ENCODE data around the gene ACRBP. TPM values are rescaled to one million over a fixed set of nuclear protein-coding genes. Genes with fewer than 3 reads are reported as not detected.

ACRBP gene
- total RNA-seq, 1 experiment from 2014 or later: 1.3 TPM

DNA sequence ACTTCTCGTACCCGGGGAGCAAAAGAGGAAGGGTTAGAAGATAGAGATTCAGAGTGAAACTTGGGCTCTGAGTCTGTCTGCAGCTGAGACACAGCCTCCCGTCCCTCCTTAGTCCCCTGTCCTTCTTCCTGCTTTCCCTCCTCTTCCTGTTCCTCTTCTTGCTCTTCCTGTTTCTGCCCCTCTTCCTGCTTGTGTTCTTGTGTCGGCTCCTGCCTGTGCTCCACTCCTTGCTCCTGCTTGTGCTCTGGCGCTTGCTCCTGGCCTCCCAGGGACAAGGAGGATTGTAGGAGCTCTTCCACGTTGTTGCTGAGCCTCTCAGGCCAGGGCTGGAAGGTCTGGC is 3.0 kb downstream of the ACRBP start:
- no peak overlapping the region for H2BK20ac ChIP-seq (ENCODE audit: low read depth, low read length, poor library complexity, severe bottlenecking)
- H3K14ac ChIP-seq (ENCODE audit: insufficient read depth, low read length): no peak overlapping the region
- H2BK5ac ChIP-seq (ENCODE audit: insufficient read length, low read length): no peak overlapping the region
- H3T11ph ChIP-seq (ENCODE audit: low read length): no peak overlapping the region
- peaks cover 50% of the 10 kb centered on the region for H3K27me3 Mint-ChIP-seq (ENCODE audit: low read depth)
- no peak overlapping the region for H2BK120ac ChIP-seq (ENCODE audit: low read depth, low read length, poor library complexity, severe bottlenecking)
- no peak overlapping the region for H4K91ac ChIP-seq (ENCODE audit: insufficient read length, low read depth, low read length)
- no peak overlapping the region for H2AK5ac ChIP-seq (ENCODE audit: insufficient read length, low read length)
- no peak for DNase-seq
- no peak overlapping the region for H3K9ac ChIP-seq (ENCODE audit: extremely low read depth, insufficient read length, low read length)
- no peak overlapping the region for H3K4ac ChIP-seq (ENCODE audit: low read depth, low read length)
- H3K36me3 Mint-ChIP-seq (ENCODE audit: insufficient read depth in 1 of 3, low read depth in 3 of 3): peaks cover 0 to 6% (median 6%) of the 10 kb centered on the region in 3 experiments; a peak in 5 of 7 replicates
- H3K9me3 Mint-ChIP-seq: no peaks in the 10 kb centered on the region
- no peak overlapping the region for H3K4me3 Mint-ChIP-seq
- H3K18ac ChIP-seq (ENCODE audit: insufficient read length, low read depth, low read length): no peak overlapping the region
- no peaks in the 10 kb centered on the region; the same call in 1 of the 2 replicates for H3K27me3 ChIP-seq (ENCODE audit: insufficient read depth, low read length)
- H3K4me1 Mint-ChIP-seq: peaks cover 14 to 21% of the 10 kb centered on the region in 2 experiments
- H2BK15ac ChIP-seq (ENCODE audit: low read depth, low read length): no peak overlapping the region
- TF ChIP-seq, protein P1, sequence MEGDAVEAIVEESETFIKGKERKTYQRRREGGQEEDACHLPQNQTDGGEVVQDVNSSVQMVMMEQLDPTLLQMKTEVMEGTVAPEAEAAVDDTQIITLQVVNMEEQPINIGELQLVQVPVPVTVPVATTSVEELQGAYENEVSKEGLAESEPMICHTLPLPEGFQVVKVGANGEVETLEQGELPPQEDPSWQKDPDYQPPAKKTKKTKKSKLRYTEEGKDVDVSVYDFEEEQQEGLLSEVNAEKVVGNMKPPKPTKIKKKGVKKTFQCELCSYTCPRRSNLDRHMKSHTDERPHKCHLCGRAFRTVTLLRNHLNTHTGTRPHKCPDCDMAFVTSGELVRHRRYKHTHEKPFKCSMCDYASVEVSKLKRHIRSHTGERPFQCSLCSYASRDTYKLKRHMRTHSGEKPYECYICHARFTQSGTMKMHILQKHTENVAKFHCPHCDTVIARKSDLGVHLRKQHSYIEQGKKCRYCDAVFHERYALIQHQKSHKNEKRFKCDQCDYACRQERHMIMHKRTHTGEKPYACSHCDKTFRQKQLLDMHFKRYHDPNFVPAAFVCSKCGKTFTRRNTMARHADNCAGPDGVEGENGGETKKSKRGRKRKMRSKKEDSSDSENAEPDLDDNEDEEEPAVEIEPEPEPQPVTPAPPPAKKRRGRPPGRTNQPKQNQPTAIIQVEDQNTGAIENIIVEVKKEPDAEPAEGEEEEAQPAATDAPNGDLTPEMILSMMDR (conservative IDR thresholded peaks at IDR 0.05): no peak
- H3K79me1 ChIP-seq (ENCODE audit: insufficient read depth, low read depth, low read length, poor library complexity, severe bottlenecking): no peaks in the 10 kb centered on the region
- no CpG with 5 or more reads among the region's 6 CpGs for WGBS (ENCODE audit: extremely low coverage, insufficient read length, low lambda C conversion rate)
- H4K20me1 ChIP-seq (ENCODE audit: control insufficient read depth, insufficient read depth, insufficient read length): no peaks in the 10 kb centered on the region
- H2AFZ ChIP-seq (ENCODE audit: low read length): no peak overlapping the region
- H3K27ac Mint-ChIP-seq: 0 out of 7 replicates have a peak overlapping the region, but pooled peaks of 1 of the 3 experiments have one; percentile 25
- no peak overlapping the region for H3K23ac ChIP-seq (ENCODE audit: insufficient read length, low read depth, low read length)
- peaks cover 4% of the 10 kb centered on the region for H3K23me2 ChIP-seq (ENCODE audit: insufficient read length, low read depth, low read length, poor library complexity, severe bottlenecking)
- H2BK12ac ChIP-seq (ENCODE audit: insufficient read length, low read depth, low read length): no peak overlapping the region
- H4K5ac ChIP-seq (ENCODE audit: insufficient read length, low read depth, low read length): no peak overlapping the region
- no peaks in the 10 kb centered on the region for H3K79me2 ChIP-seq (ENCODE audit: insufficient read depth, low read length)
- H3K56ac ChIP-seq (ENCODE audit: insufficient read length, low read depth, low read length): no peak overlapping the region
- H3K27ac ChIP-seq (ENCODE audit: insufficient read length, low read depth, low read length): no peak overlapping the region
- H3K4me1 ChIP-seq (ENCODE audit: insufficient read depth, low read length): no peaks in the 10 kb centered on the region; the same call in 1 of the 2 replicates
- H4K8ac ChIP-seq (replicated peaks; ENCODE audit: insufficient read length, low read depth, low read length): no peak overlapping the region
- no peak overlapping the region for H3K4me2 ChIP-seq (ENCODE audit: insufficient read depth, insufficient read length, low read length)
- no peaks in the 10 kb centered on the region for H3K9me3 ChIP-seq (ENCODE audit: control insufficient read depth, low read depth, low read length)
